BE2C (cell line): ENCODE results near the gene PDE9A.

Experiments
- DNase-seq: peaks from one replicate; pipeline ENCODE4 v3.0.0-alpha.2; 2020
- H3K27me3 ChIP-seq: fragments of 250-450 bp; sonication (Bioruptor Pico); 2 replicates; pipeline ENCODE4 v1.5.1; 2020; ENCODE audit warnings: mild to moderate bottlenecking
- H3K36me3 ChIP-seq: fragments of 250-450 bp; sonication (Bioruptor Pico); 2 replicates; pipeline ENCODE4 v1.5.1; 2020; ENCODE audit warnings: mild to moderate bottlenecking
- H3K4me1 ChIP-seq: fragments of 250-450 bp; sonication (Bioruptor Pico); 2 replicates; pipeline ENCODE4 v1.5.1; 2020
- H3K4me3 ChIP-seq: 2 replicates; pipeline ENCODE4 v1.5.1; 2011; ENCODE audit warnings: low read depth, low read length
- H3K9me3 ChIP-seq: fragments of 250-450 bp; sonication (Bioruptor Pico); 2 replicates; pipeline ENCODE4 v1.5.1; 2020
- CTCF ChIP-seq: IDR thresholded peaks from 2 replicates; pipeline ENCODE4 v1.5.1; 2012; ENCODE audit warnings: mild to moderate bottlenecking, low read depth, low read length

PDE9A gene

GRCh38 chr21:42632771-42633690, 20.4 kb upstream of the PDE9A start:
- Histone ChIP-seq H3K4me1 (no peaks in the 10 kb centered on the region), H3K36me3 (no peaks in the 10 kb centered on the region), H3K4me3 (no peak overlapping the region), H3K9me3 (peaks cover 7% of the 10 kb centered on the region), H3K27me3 (no peaks in the 10 kb centered on the region)
- no peak for DNase-seq
- TF ChIP-seq CTCF: no peak

GRCh38 chr21:42633858-42634257, 19.6 kb upstream of the PDE9A start:
- no peak for DNase-seq
- Histone ChIP-seq H3K4me3 (no peak overlapping the region), H3K27me3 (no peaks in the 10 kb centered on the region), H3K9me3 (peaks cover 7% of the 10 kb centered on the region), H3K36me3 (no peaks in the 10 kb centered on the region), H3K4me1 (no peaks in the 10 kb centered on the region)
- TF ChIP-seq CTCF: no peak

GRCh38 chr21:42635848-42636519, 17.4 kb upstream of the PDE9A start:
- DNase-seq: no peak
- no peaks in the 10 kb centered on the region for H3K4me1 ChIP-seq
- no peaks in the 10 kb centered on the region for H3K36me3 ChIP-seq
- no peak for TF ChIP-seq CTCF
- no peaks in the 10 kb centered on the region; the same call in 1 of the 2 replicates for H3K9me3 ChIP-seq
- no peaks in the 10 kb centered on the region for H3K27me3 ChIP-seq
- no peak overlapping the region for H3K4me3 ChIP-seq

- Histone ChIP-seq H3K9me3 (no peaks in the 10 kb centered on the region; the same call in 1 of the 2 replicates), H3K4me3 (no peak overlapping the region), H3K4me1 (no peaks in the 10 kb centered on the region), H3K36me3 (no peaks in the 10 kb centered on the region), H3K27me3 (no peaks in the 10 kb centered on the region)
- DNase-seq: no peak
- TF ChIP-seq CTCF: no peak
These were observed 16.7 kb upstream of the PDE9A start for GRCh38 chr21:42636520-42637266.

- Histone ChIP-seq H3K36me3 (no peaks in the 10 kb centered on the region), H3K4me3 (no peak overlapping the region)
These were observed 16.0 kb upstream of the PDE9A start for GRCh38 chr21:42637267-42638041.

More at GRCh38 chr21:42637267-42638041, 16.0 kb upstream of the PDE9A start:
- DNase-seq: no peak
- H3K9me3 ChIP-seq: no peaks in the 10 kb centered on the region; the same call in 1 of the 2 replicates
- H3K27me3 ChIP-seq: no peaks in the 10 kb centered on the region
- no peak for TF ChIP-seq CTCF
- no peaks in the 10 kb centered on the region for H3K4me1 ChIP-seq
